ENCODE results near the gene SPINK14.

Gene SPINK14

GRCh38 chr5:148168246-148168645 is at the start of gene SPINK14:
TSS of gene SPINK14 (plus strand) at chr5:148168546. CDS start at chr5:148169733, 1,187 bp downstream.
- DNase-seq = no peak

- no peak for DNase-seq
Measured at GRCh38 chr5:148120317-148120716, 48.0 kb upstream of the SPINK14 start.

GRCh38 chr5:148125641-148126040 is 42.7 kb upstream of the SPINK14 start:
- DNase-seq = no peak

GRCh38 chr5:148135091-148136048 is 33.0 kb upstream of the SPINK14 start:
- no peak for DNase-seq

- no peak for DNase-seq
Measured at GRCh38 chr5:148140846-148141245, 27.5 kb upstream of the SPINK14 start.

GRCh38 chr5:148141645-148142044 is 26.7 kb upstream of the SPINK14 start:
- no peak for DNase-seq

GRCh38 chr5:148145916-148146315 is 22.4 kb upstream of the SPINK14 start:
- DNase-seq = no peak

GRCh38 chr5:148146487-148146886 is 21.9 kb upstream of the SPINK14 start:
- no peak for DNase-seq

- DNase-seq = no peak
Measured at GRCh38 chr5:148147415-148147814, 20.9 kb upstream of the SPINK14 start.

- no peak for DNase-seq
Measured at GRCh38 chr5:148151872-148152271, 16.5 kb upstream of the SPINK14 start.

- no peak for DNase-seq
Measured at GRCh38 chr5:148152781-148153180, 15.6 kb upstream of the SPINK14 start.

- DNase-seq = no peak
Measured at GRCh38 chr5:148156609-148157008, 11.7 kb upstream of the SPINK14 start.

GRCh38 chr5:148162038-148162437 is 6.3 kb upstream of the SPINK14 start:
- DNase-seq = no peak

GRCh38 chr5:148163345-148163744 is 5.0 kb upstream of the SPINK14 start:
- DNase-seq = no peak

- no peak for DNase-seq
Measured at GRCh38 chr5:148166550-148167283, 1.6 kb upstream of the SPINK14 start.

GRCh38 chr5:148172377-148172776 is 4.0 kb downstream of the SPINK14 start:
- no peak for DNase-seq

GRCh38 chr5:148176480-148176879 is 8.1 kb downstream of the SPINK14 start:
- no peak for DNase-seq

- DNase-seq = no peak
Measured at GRCh38 chr5:148177207-148177606, 8.9 kb downstream of the SPINK14 start.

- DNase-seq = peak; percentile 47
Measured at GRCh38 chr5:148179234-148179824, 11.0 kb downstream of the SPINK14 start.

- DNase-seq = no peak
Measured at GRCh38 chr5:148186248-148187003, 18.1 kb downstream of the SPINK14 start.

GRCh38 chr5:148191010-148191409 is 22.7 kb downstream of the SPINK14 start:
- no peak for DNase-seq

- no peak for DNase-seq
Measured at GRCh38 chr5:148193202-148193601, 24.9 kb downstream of the SPINK14 start.

GRCh38 chr5:148201151-148201550 is 32.8 kb downstream of the SPINK14 start:
- no peak for DNase-seq
